SH-SY5Y (cell line): ENCODE results near the gene WIPF2.

Experiments
- GATA2 ChIP-seq: IDR thresholded peaks from 2 replicates; pipeline ENCODE4 v1.6.1; 2011; ENCODE audit warnings: mild to moderate bottlenecking, low read depth, low read length
- GATA3 ChIP-seq: IDR thresholded peaks from 2 replicates; pipeline ENCODE4 v1.6.1; 2011; ENCODE audit warnings: low read depth, mild to moderate bottlenecking, low read length, moderate library complexity

GRCh38 chr17:40170325-40170724 lies 48.8 kb upstream of the WIPF2 start:
- no peak for TF ChIP-seq GATA2
- no peak for TF ChIP-seq GATA3
